ENCODE results near the gene FOXP1. TPM values are rescaled to one million over a fixed set of nuclear protein-coding genes. Genes with fewer than 3 reads are reported as not detected.

FOXP1 gene
- polyA plus RNA-seq, 1 donor (not counting 4 experiments of a cell fraction or from before 2014, with no cell fraction given), result 14.6 TPM

DNA sequence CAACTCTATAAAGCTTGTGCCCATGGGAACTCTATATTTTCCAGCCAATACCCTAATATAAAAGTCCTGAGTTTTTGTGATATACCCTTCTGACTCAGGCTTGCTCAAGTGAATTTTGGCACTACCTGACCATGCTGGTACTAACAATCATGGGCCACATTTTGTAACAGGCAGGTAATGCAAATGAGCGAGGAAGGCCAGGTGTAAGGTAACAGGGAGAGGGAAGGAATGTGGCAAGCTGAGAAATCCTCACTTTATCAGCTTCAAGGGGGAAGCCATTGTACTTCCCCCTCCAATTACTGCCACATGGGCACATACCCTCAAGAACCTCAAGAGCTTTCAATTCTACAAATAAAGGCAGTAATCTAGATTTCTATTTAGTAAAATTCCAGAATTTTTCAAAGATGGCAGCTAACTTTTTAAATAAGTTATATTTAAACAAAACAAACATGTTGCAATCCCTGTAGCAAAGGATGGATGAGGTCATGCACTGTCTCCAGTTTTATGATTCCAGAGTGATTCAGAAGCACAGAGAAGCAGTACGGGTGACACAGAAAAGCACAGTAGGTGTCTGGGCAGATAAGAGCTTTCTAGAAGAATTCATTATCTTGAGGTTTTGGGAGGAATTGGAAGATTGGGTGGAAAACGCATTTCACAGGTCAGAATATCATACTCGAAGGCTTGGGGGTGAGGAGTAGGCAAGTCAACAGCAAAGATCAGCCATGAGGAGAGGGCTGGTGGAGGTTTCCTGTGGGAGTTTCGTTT lies 87.6 kb downstream of the FOXP1 start:
- Histone ChIP-seq H3K27me3 (ENCODE audit: control insufficient read depth, extremely low read depth, insufficient read depth, low read length) (no peaks in the 10 kb centered on the region), H4K20me1 (ENCODE audit: control insufficient read depth, extremely low read depth, insufficient read depth, low read length) (no peaks in the 10 kb centered on the region), H3K9me1 (ENCODE audit: control insufficient read depth, extremely low read depth, insufficient read depth, low read length) (no peaks in the 10 kb centered on the region), H3K4me1 (ENCODE audit: control insufficient read depth, extremely low read depth, insufficient read depth, low read length) (peaks cover 21% of the 10 kb centered on the region), H3K79me2 (ENCODE audit: control insufficient read depth, insufficient read depth, low read length) (no peaks in the 10 kb centered on the region), H2AFZ (ENCODE audit: control insufficient read depth, low read length) (peak overlapping the region; percentile 89), H3K4me2 (ENCODE audit: control insufficient read depth, extremely low read depth, insufficient read depth, low read depth, low read length) (peak overlapping the region; percentile 79), H3K36me3 (ENCODE audit: control insufficient read depth in 2 of 2, extremely low read depth in 1 of 2, insufficient read depth in 2 of 2, low read length in 2 of 2) (no peaks in the 10 kb centered on the region), H3K9ac (ENCODE audit: control insufficient read depth, extremely low read depth, insufficient read depth, low read length) (peak overlapping the region; percentile 65), H3K4me3 (ENCODE audit: control insufficient read depth in 2 of 3, extremely low read depth in 1 of 3, insufficient read depth in 2 of 3, low read depth in 1 of 3, low read length in 3 of 3) (peak overlapping the region in 1 of 3 experiments; percentile 21), H3K27ac (ENCODE audit: control insufficient read depth, insufficient read depth, low read length) (peak overlapping the region; percentile 90), H3K9me3 (ENCODE audit: control insufficient read depth, low read depth, low read length) (no peaks in the 10 kb centered on the region)
- no peak for TF ChIP-seq EZH2 (IDR thresholded peaks at IDR 0.05; ENCODE audit: low read length)
- TF ChIP-seq, protein P1, sequence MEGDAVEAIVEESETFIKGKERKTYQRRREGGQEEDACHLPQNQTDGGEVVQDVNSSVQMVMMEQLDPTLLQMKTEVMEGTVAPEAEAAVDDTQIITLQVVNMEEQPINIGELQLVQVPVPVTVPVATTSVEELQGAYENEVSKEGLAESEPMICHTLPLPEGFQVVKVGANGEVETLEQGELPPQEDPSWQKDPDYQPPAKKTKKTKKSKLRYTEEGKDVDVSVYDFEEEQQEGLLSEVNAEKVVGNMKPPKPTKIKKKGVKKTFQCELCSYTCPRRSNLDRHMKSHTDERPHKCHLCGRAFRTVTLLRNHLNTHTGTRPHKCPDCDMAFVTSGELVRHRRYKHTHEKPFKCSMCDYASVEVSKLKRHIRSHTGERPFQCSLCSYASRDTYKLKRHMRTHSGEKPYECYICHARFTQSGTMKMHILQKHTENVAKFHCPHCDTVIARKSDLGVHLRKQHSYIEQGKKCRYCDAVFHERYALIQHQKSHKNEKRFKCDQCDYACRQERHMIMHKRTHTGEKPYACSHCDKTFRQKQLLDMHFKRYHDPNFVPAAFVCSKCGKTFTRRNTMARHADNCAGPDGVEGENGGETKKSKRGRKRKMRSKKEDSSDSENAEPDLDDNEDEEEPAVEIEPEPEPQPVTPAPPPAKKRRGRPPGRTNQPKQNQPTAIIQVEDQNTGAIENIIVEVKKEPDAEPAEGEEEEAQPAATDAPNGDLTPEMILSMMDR (optimal IDR thresholded peaks at IDR 0.05 in 1 of 3, IDR thresholded peaks at IDR 0.05 in 1 of 3, conservative IDR thresholded peaks at IDR 0.05 in 1 of 3; ENCODE audit: extremely low read depth in 1 of 3, insufficient read depth in 2 of 3, low read length in 3 of 3), result no peak
- dilution Hi-C loops (cut with MboI; ENCODE audit: extremely low pct_ligation_motif_present, low sequenced_read_pairs), result no loop called here
- FAIRE-seq, result peak; percentile 88
- peak; percentile 54 for DNase-seq (ENCODE audit: low read depth, low spot score)

DNA sequence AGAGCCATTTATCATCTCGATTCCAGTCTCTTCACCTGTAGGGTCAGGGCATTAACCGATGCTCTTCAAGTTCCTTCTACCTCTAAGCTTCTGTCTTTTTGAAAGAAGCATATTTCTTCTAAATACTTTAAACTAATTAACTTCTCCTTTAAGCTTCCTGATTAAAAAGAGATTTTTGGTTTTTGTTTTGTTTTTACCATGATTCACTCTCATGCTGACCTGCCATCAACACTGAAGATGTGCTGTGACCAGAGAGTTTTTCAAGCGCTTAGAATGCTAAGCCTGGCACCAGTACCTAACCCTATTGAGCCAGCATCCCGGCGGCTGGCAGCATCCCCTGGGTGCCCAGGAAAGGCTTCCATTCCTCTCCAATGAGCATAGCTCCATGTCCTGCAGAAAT lies 89.3 kb downstream of the FOXP1 start:
- no peaks in the 10 kb centered on the region for H3K9me3 ChIP-seq (ENCODE audit: control insufficient read depth, low read depth, low read length)
- no peak overlapping the region for H2AFZ ChIP-seq (ENCODE audit: control insufficient read depth, low read length)
- no peaks in the 10 kb centered on the region for H4K20me1 ChIP-seq (ENCODE audit: control insufficient read depth, extremely low read depth, insufficient read depth, low read length)
- FAIRE-seq (no peak), DNase-seq (ENCODE audit: low read depth, low spot score) (no peak)
- no peaks in the 10 kb centered on the region for H3K79me2 ChIP-seq (ENCODE audit: control insufficient read depth, insufficient read depth, low read length)
- peaks cover 21% of the 10 kb centered on the region for H3K4me1 ChIP-seq (ENCODE audit: control insufficient read depth, extremely low read depth, insufficient read depth, low read length)
- H3K9ac ChIP-seq (ENCODE audit: control insufficient read depth, extremely low read depth, insufficient read depth, low read length), result no peak overlapping the region
- H3K27me3 ChIP-seq (ENCODE audit: control insufficient read depth, extremely low read depth, insufficient read depth, low read length), result no peaks in the 10 kb centered on the region
- H3K4me3 ChIP-seq (ENCODE audit: control insufficient read depth in 2 of 3, extremely low read depth in 1 of 3, insufficient read depth in 2 of 3, low read depth in 1 of 3, low read length in 3 of 3), result no peak overlapping the region
- H3K4me2 ChIP-seq (ENCODE audit: control insufficient read depth, extremely low read depth, insufficient read depth, low read depth, low read length), result no peak overlapping the region
- H3K9me1 ChIP-seq (ENCODE audit: control insufficient read depth, extremely low read depth, insufficient read depth, low read length), result no peaks in the 10 kb centered on the region
- dilution Hi-C loops (cut with MboI; ENCODE audit: extremely low pct_ligation_motif_present, low sequenced_read_pairs), result no loop called here
- no peaks in the 10 kb centered on the region for H3K36me3 ChIP-seq (ENCODE audit: control insufficient read depth in 2 of 2, extremely low read depth in 1 of 2, insufficient read depth in 2 of 2, low read length in 2 of 2)
- no peak overlapping the region for H3K27ac ChIP-seq (ENCODE audit: control insufficient read depth, insufficient read depth, low read length)
- TF ChIP-seq, protein P1 (optimal IDR thresholded peaks at IDR 0.05 in 1 of 3, IDR thresholded peaks at IDR 0.05 in 1 of 3, conservative IDR thresholded peaks at IDR 0.05 in 1 of 3; ENCODE audit: extremely low read depth in 1 of 3, insufficient read depth in 2 of 3, low read length in 3 of 3), result no peak
- TF ChIP-seq EZH2 (IDR thresholded peaks at IDR 0.05; ENCODE audit: low read length), result no peak

Measured in keratinocyte (primary cell).